Endothelial cell of umbilical vein (primary cell): ENCODE data around the gene CLK4. TPM values are rescaled to one million over a fixed set of nuclear protein-coding genes. Genes with fewer than 3 reads are reported as not detected.

Source experiments
- BruUV-seq: library from RNA; stranded (reverse); fragments of 400-500 nt; replicated peaks from 2 replicates; lab custom pipeline; 2021; lab: Mats Ljungman, UMichigan
- CTCF ChIA-PET: fragments of 300-600, 350-600 bp; sonication (Branson Sonifier 250); formaldehyde crosslinking; loops from one replicate; lab custom pipeline; 2021; ENCODE audit warnings: antibody characterized with exemption, inconsistent platforms; lab: Charles Lee
- POLR2A ChIA-PET: fragments of 300-600, 350-600 bp; sonication (Branson Sonifier 250); formaldehyde crosslinking; loops from one replicate; lab custom pipeline; 2021; ENCODE audit warnings: antibody characterized with exemption, inconsistent platforms; lab: Charles Lee
- DNase-seq: peaks from one replicate; pipeline ENCODE4 v3.0.0-alpha.2; 2011; ENCODE audit warnings: low read depth, low spot score
- FAIRE-seq: peaks from 2 replicates; lab custom pipeline; 2011; peaks lifted over from hg19 to GRCh38; lab: Jason Lieb, UNC
- H2AFZ ChIP-seq: 2 replicates; pipeline ENCODE4 v1.6.0; 2012; ENCODE audit warnings: low read depth, low read length, control low read depth, inconsistent platforms
- H3K27ac ChIP-seq: 2 replicates; pipeline ENCODE4 v1.5.1; 2011; ENCODE audit warnings: low read depth, mild to moderate bottlenecking, control low read depth, low read length, moderate library complexity; ENCODE audit not compliant: insufficient read depth
- H3K27me3 ChIP-seq, 2 experiments: 2 replicates each; pipeline versions ENCODE4 v1.6.0 to v1.6.1; 2011; ENCODE audit warnings: low read length in 2 of 2, mixed read lengths in 1 of 2; ENCODE audit not compliant: control insufficient read depth in 2 of 2, insufficient read depth in 2 of 2
- H3K36me3 ChIP-seq, 2 experiments: 2 replicates in 1 of 2; 3 replicates in 1 of 2; pipeline ENCODE4 v1.5.1; 2011; ENCODE audit warnings: low read length in 2 of 2, mild to moderate bottlenecking in 1 of 2, moderate library complexity in 1 of 2; ENCODE audit not compliant: control insufficient read depth in 2 of 2, insufficient read depth in 2 of 2; ENCODE audit errors: extremely low read depth in 1 of 2
- H3K4me1 ChIP-seq: 3 replicates; pipeline ENCODE4 v1.5.1; 2011; ENCODE audit warnings: mild to moderate bottlenecking, low read length; ENCODE audit not compliant: control insufficient read depth, insufficient read depth; ENCODE audit errors: extremely low read depth
- H3K4me2 ChIP-seq: 2 replicates; pipeline ENCODE4 v1.6.1; 2011; ENCODE audit warnings: low read length, control low read depth, mixed read lengths; ENCODE audit not compliant: insufficient read depth
- H3K4me3 ChIP-seq, 3 experiments: fragments of 200-600 bp in 1 of 3; sonication (generic), shearing (Covaris generic) in 1 of 3; replicated peaks in 1 of 3; 2 replicates each; pipeline ENCODE4 v1.5.1; 2011 to 2016; ENCODE audit warnings: control low read depth in 3 of 3, low read length in 3 of 3, mild to moderate bottlenecking in 2 of 3, inconsistent platforms in 1 of 3, low read depth in 1 of 3, moderate library complexity in 1 of 3; ENCODE audit not compliant: insufficient read depth in 1 of 3
- H3K79me2 ChIP-seq: 2 replicates; pipeline ENCODE4 v1.6.0; 2012; ENCODE audit warnings: low read length, inconsistent platforms; ENCODE audit not compliant: control insufficient read depth, insufficient read depth
- H3K9ac ChIP-seq: replicated peaks from 2 replicates; pipeline ENCODE3; 2011; ENCODE audit warnings: low read length, control low read depth; ENCODE audit not compliant: insufficient read depth; ENCODE audit errors: extremely low read depth
- H3K9me1 ChIP-seq: replicated peaks from 3 replicates; pipeline ENCODE4 v1.6.0; 2011; ENCODE audit warnings: mild to moderate bottlenecking, low read length; ENCODE audit not compliant: control insufficient read depth, insufficient read depth; ENCODE audit errors: extremely low read depth
- H3K9me3 ChIP-seq: replicated peaks from 2 replicates; pipeline ENCODE4 v1.5.1; 2012; ENCODE audit warnings: low read length, inconsistent platforms; ENCODE audit not compliant: control insufficient read depth, insufficient read depth
- H4K20me1 ChIP-seq: replicated peaks from 2 replicates; pipeline ENCODE3; 2011; ENCODE audit warnings: mild to moderate bottlenecking, low read length; ENCODE audit not compliant: control insufficient read depth, insufficient read depth; ENCODE audit errors: extremely low read depth
- EZH2 ChIP-seq: IDR thresholded peaks from 2 replicates; pipeline ENCODE4 v1.6.1; 2012; ENCODE audit warnings: borderline replicate concordance, low read depth, mild to moderate bottlenecking, moderate library complexity, low read length, inconsistent platforms; ENCODE audit not compliant: severe bottlenecking
- FOS ChIP-seq: IDR thresholded peaks from 2 replicates; pipeline ENCODE4 v1.6.1; 2011; ENCODE audit warnings: mild to moderate bottlenecking, low read length, moderate library complexity, borderline replicate concordance; ENCODE audit not compliant: insufficient read depth
- GATA2 ChIP-seq: IDR thresholded peaks from 2 replicates; pipeline ENCODE4 v1.7.0; 2011; ENCODE audit warnings: low read depth, mild to moderate bottlenecking, moderate library complexity, mixed read lengths, low read length; ENCODE audit not compliant: insufficient read length, insufficient read depth
- JUN ChIP-seq: IDR thresholded peaks from 2 replicates; pipeline ENCODE4 v1.6.1; 2011; ENCODE audit warnings: borderline replicate concordance, low read depth; ENCODE audit not compliant: insufficient read length, insufficient read depth
- MYC ChIP-seq: IDR thresholded peaks from one replicate; pipeline ENCODE4 v1.6.1; 2011; ENCODE audit warnings: mild to moderate bottlenecking, low read depth, low read length
- POLR2A ChIP-seq: IDR thresholded peaks from 2 replicates; pipeline ENCODE4 v1.6.1; 2012; ENCODE audit warnings: low read depth, mild to moderate bottlenecking, control low read depth, low read length
- POLR2AphosphoS5 ChIP-seq: IDR thresholded peaks from 2 replicates; pipeline ENCODE4 v1.6.1; 2012; ENCODE audit warnings: low read depth, mild to moderate bottlenecking, control low read depth, low read length, moderate library complexity; ENCODE audit not compliant: insufficient read depth
- dilution Hi-C: fragments of 300-500 bp; cut with MboI; formaldehyde crosslinking; loops from one replicate; pipeline ENCODE4 v1.15.0; 2019; ENCODE audit warnings: low sequenced_read_pairs; ENCODE audit not compliant: extremely low pct_ligation_motif_present
- intact Hi-C: fragments of 100-400 bp; cut with micrococcal nuclease; formaldehyde crosslinking; loops from one replicate; pipeline ENCODE4 v1.10.0; 2022
- polyA plus RNA-seq, 4 experiments: library from polyadenylated mRNA; depleted of rRNA in 3 of 4; stranded (reverse) in 3 of 4; unstranded in 1 of 4; fragments of >200 nt; gene quantifications; 2 replicates each; pipeline versions ENCODE4 v1.2.1 to v1.2.3, GENCODE V29; 2011 to 2012; ENCODE audit warnings: missing spikeins in 1 of 4
- total RNA-seq: library from RNA; stranded (reverse); gene quantifications from 2 replicates; pipeline ENCODE4 v1.2.3, GENCODE V29; 2021
- TF ChIP-seq, protein P1 (sequence below), 2 donors: IDR thresholded peaks; 1 replicate in 1 of 2; 2 replicates in 1 of 2; pipeline ENCODE4 v1.5.1; 2011; ENCODE audit warnings: low read length in 2 of 2, mild to moderate bottlenecking in 2 of 2, moderate library complexity in 2 of 2, control low read depth in 1 of 2, inconsistent platforms in 1 of 2, low read depth in 1 of 2; ENCODE audit not compliant: insufficient read depth in 1 of 2; ENCODE audit errors: extremely low read depth in 1 of 2
- TF ChIP-seq, protein P2 (sequence below): IDR thresholded peaks from 2 replicates; pipeline ENCODE4 v1.6.1; 2011; ENCODE audit not compliant: insufficient read depth, insufficient read length

Gene CLK4
- total and polyA plus RNA-seq, 2 donors (not counting 3 experiments of a cell fraction or from before 2014, with no cell fraction given) = 7.0 to 19.2 TPM

- no peaks in the 10 kb centered on the region for H3K4me1 ChIP-seq
- dilution Hi-C loops (no loop called here), intact Hi-C loops (no loop called here)
- H3K9ac ChIP-seq = no peak overlapping the region
- H2AFZ ChIP-seq = no peak overlapping the region
- H3K9me1 ChIP-seq = no peaks in the 10 kb centered on the region
- H3K79me2 ChIP-seq = no peaks in the 10 kb centered on the region
- TF ChIP-seq, protein P1, sequence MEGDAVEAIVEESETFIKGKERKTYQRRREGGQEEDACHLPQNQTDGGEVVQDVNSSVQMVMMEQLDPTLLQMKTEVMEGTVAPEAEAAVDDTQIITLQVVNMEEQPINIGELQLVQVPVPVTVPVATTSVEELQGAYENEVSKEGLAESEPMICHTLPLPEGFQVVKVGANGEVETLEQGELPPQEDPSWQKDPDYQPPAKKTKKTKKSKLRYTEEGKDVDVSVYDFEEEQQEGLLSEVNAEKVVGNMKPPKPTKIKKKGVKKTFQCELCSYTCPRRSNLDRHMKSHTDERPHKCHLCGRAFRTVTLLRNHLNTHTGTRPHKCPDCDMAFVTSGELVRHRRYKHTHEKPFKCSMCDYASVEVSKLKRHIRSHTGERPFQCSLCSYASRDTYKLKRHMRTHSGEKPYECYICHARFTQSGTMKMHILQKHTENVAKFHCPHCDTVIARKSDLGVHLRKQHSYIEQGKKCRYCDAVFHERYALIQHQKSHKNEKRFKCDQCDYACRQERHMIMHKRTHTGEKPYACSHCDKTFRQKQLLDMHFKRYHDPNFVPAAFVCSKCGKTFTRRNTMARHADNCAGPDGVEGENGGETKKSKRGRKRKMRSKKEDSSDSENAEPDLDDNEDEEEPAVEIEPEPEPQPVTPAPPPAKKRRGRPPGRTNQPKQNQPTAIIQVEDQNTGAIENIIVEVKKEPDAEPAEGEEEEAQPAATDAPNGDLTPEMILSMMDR (IDR thresholded peaks at IDR 0.05; ENCODE audit: extremely low read depth in 1 of 2, insufficient read depth in 1 of 2, low read depth in 1 of 2, low read length in 2 of 2) = no peak
- TF ChIP-seq GATA2 = no peak
- no peak for TF ChIP-seq EZH2
- TF ChIP-seq, protein P2, sequence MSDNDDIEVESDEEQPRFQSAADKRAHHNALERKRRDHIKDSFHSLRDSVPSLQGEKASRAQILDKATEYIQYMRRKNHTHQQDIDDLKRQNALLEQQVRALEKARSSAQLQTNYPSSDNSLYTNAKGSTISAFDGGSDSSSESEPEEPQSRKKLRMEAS = no peak
- no peak for TF ChIP-seq POLR2AphosphoS5
- CTCF ChIA-PET = no interaction called here
- no peaks in the 10 kb centered on the region for H3K9me3 ChIP-seq
- BruUV-seq = no TSS peak
- no peaks in the 10 kb centered on the region for H4K20me1 ChIP-seq
- FAIRE-seq (no peak), DNase-seq (no peak)
- H3K4me3 ChIP-seq = no peak overlapping the region
- no peak overlapping the region for H3K4me2 ChIP-seq
- POLR2A ChIA-PET = no interaction called here
- H3K36me3 ChIP-seq = no peaks in the 10 kb centered on the region
- H3K27ac ChIP-seq = no peak overlapping the region
- no peaks in the 10 kb centered on the region for H3K27me3 ChIP-seq
Observed at GRCh38 chr5:178667101-178667500, 40.3 kb upstream of the CLK4 start.

DNA sequence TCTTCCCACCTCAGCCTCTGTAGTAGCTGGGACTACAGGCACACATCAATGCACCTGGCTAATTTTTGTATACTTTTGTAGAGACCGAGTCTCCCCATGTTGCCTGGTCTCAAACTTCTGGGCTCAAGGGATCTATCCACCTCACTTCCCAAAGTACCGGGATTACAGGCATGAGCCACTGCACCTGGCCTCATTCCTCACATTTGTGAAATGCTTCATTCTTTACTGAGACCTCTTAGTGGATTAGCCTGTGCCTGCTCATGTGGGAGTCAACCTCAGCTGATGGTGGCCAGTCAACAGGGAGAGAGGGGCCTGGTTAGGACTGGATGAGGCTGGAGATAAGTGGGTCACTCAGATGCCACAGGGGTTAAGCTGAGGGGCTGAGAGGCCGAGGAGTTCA, 37.3 kb upstream of the CLK4 start:
- no peaks in the 10 kb centered on the region for H3K79me2 ChIP-seq
- H3K4me3 ChIP-seq = no peak overlapping the region
- no TSS peak for BruUV-seq
- no peaks in the 10 kb centered on the region for H4K20me1 ChIP-seq
- H3K27me3 ChIP-seq = no peaks in the 10 kb centered on the region
- H3K36me3 ChIP-seq = no peaks in the 10 kb centered on the region
- no peak overlapping the region for H3K9ac ChIP-seq
- POLR2A ChIA-PET = no interaction called here
- no peaks in the 10 kb centered on the region for H3K9me3 ChIP-seq
- no peak overlapping the region for H2AFZ ChIP-seq
- H3K4me1 ChIP-seq = no peaks in the 10 kb centered on the region
- H3K27ac ChIP-seq = no peak overlapping the region
- no peak for TF ChIP-seq MYC
- TF ChIP-seq POLR2AphosphoS5 = no peak
- no peak for TF ChIP-seq POLR2A
- TF ChIP-seq, protein P2 = no peak
- TF ChIP-seq EZH2 = no peak
- TF ChIP-seq GATA2 = no peak
- TF ChIP-seq JUN = no peak
- no peak for TF ChIP-seq FOS
- TF ChIP-seq, protein P1 (IDR thresholded peaks at IDR 0.05; ENCODE audit: extremely low read depth in 1 of 2, insufficient read depth in 1 of 2, low read depth in 1 of 2, low read length in 2 of 2) = no peak
- intact Hi-C loops (no loop called here), dilution Hi-C loops (no loop called here)
- H3K4me2 ChIP-seq = no peak overlapping the region
- FAIRE-seq (no peak), DNase-seq (no peak)
- H3K9me1 ChIP-seq = no peaks in the 10 kb centered on the region
- CTCF ChIA-PET = no interaction called here
